ENCODE results near the gene SH3RF1. TPM values are rescaled to one million over a fixed set of nuclear protein-coding genes. Genes with fewer than 3 reads are reported as not detected.
A peak's percentile ranks its signal among the peaks of the same experiment; 100 is the strongest.

The SH3RF1 gene
- total RNA-seq, 2 donors from 2014 or later, result 37.6 to 68.8 TPM

DNA sequence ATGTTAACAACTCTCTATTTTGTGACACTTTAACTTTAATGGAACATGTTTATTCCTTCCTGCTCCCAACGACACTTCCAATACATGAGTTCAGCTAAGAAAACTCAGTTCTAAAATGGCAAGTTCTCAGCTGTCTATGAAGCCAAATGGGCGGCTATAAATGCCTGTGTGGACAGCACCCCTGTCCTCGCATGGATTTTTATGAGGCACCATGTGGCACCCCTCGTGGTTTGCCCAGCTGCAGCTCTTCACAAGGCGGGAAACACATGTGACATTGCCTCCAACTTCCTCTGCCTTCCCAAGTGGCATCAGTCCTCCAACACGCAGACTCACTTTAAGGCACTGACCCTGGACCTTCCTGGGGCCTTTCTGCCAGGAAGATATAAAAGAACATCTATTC is 48.0 kb downstream of the SH3RF1 start:
- Histone ChIP-seq H3K27me3 (ENCODE audit: control insufficient read depth, insufficient read depth, low read length, poor library complexity, severe bottlenecking) (no peaks in the 10 kb centered on the region), H3K4me1 (ENCODE audit: control insufficient read depth, insufficient read depth, low read length) (no peaks in the 10 kb centered on the region), H3K36me3 (ENCODE audit: control insufficient read depth, insufficient read depth, low read length) (peaks cover 51% of the 10 kb centered on the region), H3K27ac (ENCODE audit: low read depth, low read length) (no peak overlapping the region), H3K9ac (ENCODE audit: extremely low read depth, low read length, poor library complexity, severe bottlenecking) (no peak overlapping the region), H3K9me3 (ENCODE audit: control insufficient read depth, low read length) (no peaks in the 10 kb centered on the region), H3K4me3 (ENCODE audit: low read length) (no peak overlapping the region)
- peaks cover 2% of the 10 kb centered on the region for H3K4me1 Mint-ChIP-seq
- H3K9me3 Mint-ChIP-seq, result peaks cover 2% of the 10 kb centered on the region
- DNase-seq, result no peak
- peaks cover 10% of the 10 kb centered on the region for H3K36me3 Mint-ChIP-seq (ENCODE audit: low read depth)
- no peaks in the 10 kb centered on the region for H3K27me3 Mint-ChIP-seq (ENCODE audit: insufficient read depth)
- no peak overlapping the region for H3K27ac Mint-ChIP-seq
- WGBS, 2 experiments (ENCODE audit: insufficient coverage in 1 of 2, insufficient read length in 1 of 2), result 94% methylated on average over 5 to 6 of the region's 6 CpGs
- no peak overlapping the region for H3K4me3 Mint-ChIP-seq
- TF ChIP-seq, protein P1, sequence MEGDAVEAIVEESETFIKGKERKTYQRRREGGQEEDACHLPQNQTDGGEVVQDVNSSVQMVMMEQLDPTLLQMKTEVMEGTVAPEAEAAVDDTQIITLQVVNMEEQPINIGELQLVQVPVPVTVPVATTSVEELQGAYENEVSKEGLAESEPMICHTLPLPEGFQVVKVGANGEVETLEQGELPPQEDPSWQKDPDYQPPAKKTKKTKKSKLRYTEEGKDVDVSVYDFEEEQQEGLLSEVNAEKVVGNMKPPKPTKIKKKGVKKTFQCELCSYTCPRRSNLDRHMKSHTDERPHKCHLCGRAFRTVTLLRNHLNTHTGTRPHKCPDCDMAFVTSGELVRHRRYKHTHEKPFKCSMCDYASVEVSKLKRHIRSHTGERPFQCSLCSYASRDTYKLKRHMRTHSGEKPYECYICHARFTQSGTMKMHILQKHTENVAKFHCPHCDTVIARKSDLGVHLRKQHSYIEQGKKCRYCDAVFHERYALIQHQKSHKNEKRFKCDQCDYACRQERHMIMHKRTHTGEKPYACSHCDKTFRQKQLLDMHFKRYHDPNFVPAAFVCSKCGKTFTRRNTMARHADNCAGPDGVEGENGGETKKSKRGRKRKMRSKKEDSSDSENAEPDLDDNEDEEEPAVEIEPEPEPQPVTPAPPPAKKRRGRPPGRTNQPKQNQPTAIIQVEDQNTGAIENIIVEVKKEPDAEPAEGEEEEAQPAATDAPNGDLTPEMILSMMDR (conservative IDR thresholded peaks at IDR 0.05), result no peak

DNA sequence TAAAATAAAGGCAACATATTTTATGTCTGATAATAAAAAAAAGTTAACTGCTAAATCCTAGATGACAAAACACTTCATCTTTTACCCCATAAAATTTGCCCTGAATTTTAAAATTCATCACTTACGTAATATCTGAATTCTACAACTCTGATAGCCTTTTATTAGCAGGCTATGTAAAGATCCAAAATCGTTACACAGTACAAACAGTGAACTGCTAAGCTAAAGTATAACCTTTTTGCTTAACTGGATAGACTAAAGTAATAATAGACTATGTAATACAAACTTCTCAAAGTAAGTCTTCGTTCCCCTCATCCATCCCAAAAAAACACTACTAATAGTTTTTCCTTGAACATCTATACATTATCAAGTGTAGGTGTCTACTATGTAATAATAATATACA is 49.1 kb downstream of the SH3RF1 start:
- no peak overlapping the region for H3K4me3 Mint-ChIP-seq
- Histone ChIP-seq H3K36me3 (ENCODE audit: control insufficient read depth, insufficient read depth, low read length) (peaks cover 44% of the 10 kb centered on the region), H3K4me1 (ENCODE audit: control insufficient read depth, insufficient read depth, low read length) (no peaks in the 10 kb centered on the region), H3K9ac (ENCODE audit: extremely low read depth, low read length, poor library complexity, severe bottlenecking) (no peak overlapping the region), H3K4me3 (ENCODE audit: low read length) (no peak overlapping the region), H3K27me3 (ENCODE audit: control insufficient read depth, insufficient read depth, low read length, poor library complexity, severe bottlenecking) (no peaks in the 10 kb centered on the region), H3K9me3 (ENCODE audit: control insufficient read depth, low read length) (no peaks in the 10 kb centered on the region), H3K27ac (ENCODE audit: low read depth, low read length) (no peak overlapping the region)
- TF ChIP-seq, protein P1 (conservative IDR thresholded peaks at IDR 0.05), result no peak
- no peak overlapping the region for H3K27ac Mint-ChIP-seq
- H3K4me1 Mint-ChIP-seq, result peaks cover 2% of the 10 kb centered on the region
- H3K9me3 Mint-ChIP-seq, result no peaks in the 10 kb centered on the region
- DNase-seq, result no peak
- no peaks in the 10 kb centered on the region for H3K27me3 Mint-ChIP-seq (ENCODE audit: insufficient read depth)
- H3K36me3 Mint-ChIP-seq (ENCODE audit: low read depth), result peaks cover 2% of the 10 kb centered on the region
- 98 to 100% methylated on average over 1 to 3 of the region's 3 CpGs for WGBS, 2 experiments (ENCODE audit: insufficient coverage in 1 of 2, insufficient read length in 1 of 2)

DNA sequence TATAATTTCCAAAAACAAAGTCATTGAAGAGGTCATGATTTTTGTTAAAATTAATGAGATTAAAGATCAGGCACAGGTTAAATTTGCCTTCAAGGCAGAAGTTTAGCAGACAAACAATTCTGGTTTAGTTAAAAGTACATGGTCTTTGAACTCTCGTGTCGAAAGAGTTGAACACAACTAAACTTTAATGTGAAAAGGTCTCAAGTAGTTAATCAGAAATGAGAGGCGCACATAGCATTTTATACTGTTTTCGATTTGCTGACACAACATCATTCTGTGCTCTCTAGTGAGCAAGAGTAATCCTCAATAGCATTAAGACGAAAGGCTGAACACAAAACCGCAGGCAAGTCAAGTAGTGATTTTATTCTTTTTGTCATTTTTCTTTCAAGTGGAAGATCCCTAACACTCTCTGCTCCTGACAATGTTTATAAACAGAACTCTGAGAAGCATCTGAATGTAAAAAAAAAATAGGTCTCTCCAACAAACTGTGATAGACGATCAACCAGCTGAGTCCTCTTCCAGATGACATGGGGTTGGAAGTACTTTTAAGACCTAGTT is 49.8 kb downstream of the SH3RF1 start:
- TF ChIP-seq, protein P1 (conservative IDR thresholded peaks at IDR 0.05), result no peak
- Histone ChIP-seq H3K9me3 (ENCODE audit: control insufficient read depth, low read length) (peaks cover under 1% of the 10 kb centered on the region), H3K4me1 (ENCODE audit: control insufficient read depth, insufficient read depth, low read length) (no peaks in the 10 kb centered on the region), H3K36me3 (ENCODE audit: control insufficient read depth, insufficient read depth, low read length) (peaks cover 40% of the 10 kb centered on the region), H3K27me3 (ENCODE audit: control insufficient read depth, insufficient read depth, low read length, poor library complexity, severe bottlenecking) (no peaks in the 10 kb centered on the region), H3K27ac (ENCODE audit: low read depth, low read length) (no peak overlapping the region), H3K9ac (ENCODE audit: extremely low read depth, low read length, poor library complexity, severe bottlenecking) (no peak overlapping the region), H3K4me3 (ENCODE audit: low read length) (no peak overlapping the region)
- no peak overlapping the region for H3K4me3 Mint-ChIP-seq
- H3K27me3 Mint-ChIP-seq (ENCODE audit: insufficient read depth), result no peaks in the 10 kb centered on the region
- peaks cover 2% of the 10 kb centered on the region for H3K4me1 Mint-ChIP-seq
- no peaks in the 10 kb centered on the region for H3K9me3 Mint-ChIP-seq
- H3K36me3 Mint-ChIP-seq (ENCODE audit: low read depth), result peaks cover 4% of the 10 kb centered on the region
- peak overlapping the region; percentile 52 for H3K27ac Mint-ChIP-seq
- 93% methylated on average over 6 to 7 of the region's 7 CpGs for WGBS, 2 experiments (ENCODE audit: insufficient coverage in 1 of 2, insufficient read length in 1 of 2)
- DNase-seq, result no peak

Data from endodermal cell (in vitro differentiated cells).